H1 (cell line): ENCODE measurements around the gene SDF2. TPM values are rescaled to one million over a fixed set of nuclear protein-coding genes. Genes with fewer than 3 reads are reported as not detected.

Source experiments
- CTCF ChIA-PET: fragments of 300-600 bp; sonication (Branson Sonifier 250); formaldehyde crosslinking; loops from one replicate; lab custom pipeline; 2021; ENCODE audit not compliant: partially characterized antibody; lab: Charles Lee
- POLR2A ChIA-PET: fragments of 300-600 bp; sonication (Branson Sonifier 250); formaldehyde crosslinking; loops from one replicate; lab custom pipeline; 2021; ENCODE audit warnings: inconsistent platforms; ENCODE audit not compliant: partially characterized antibody; lab: Charles Lee
- DNase-seq, 2 experiments: peaks; one replicate each; pipeline versions ENCODE4 v3.0.0 to v3.0.0-alpha.2; 2010 to 2022; ENCODE audit warnings: low spot score in 2 of 2, low read depth in 1 of 2, mixed read lengths in 1 of 2
- FAIRE-seq: peaks from 2 replicates; lab custom pipeline; 2011; peaks lifted over from hg19 to GRCh38; lab: Jason Lieb, UNC
- H2AFZ ChIP-seq: 2 replicates; pipeline ENCODE4 v1.8.1; 2012; ENCODE audit warnings: low read length, inconsistent platforms
- H2AK5ac ChIP-seq: 2 replicates; pipeline ENCODE4 v1.6.1; 2013; ENCODE audit warnings: low read depth, low read length
- H2BK120ac ChIP-seq: replicated peaks from 2 replicates; pipeline ENCODE3; 2013; ENCODE audit warnings: low read depth, low read length, inconsistent platforms
- H2BK12ac ChIP-seq: 2 replicates; pipeline ENCODE4 v1.6.1; 2013; ENCODE audit warnings: low read depth, low read length
- H2BK15ac ChIP-seq: 2 replicates; pipeline ENCODE4 v1.6.1; 2013; ENCODE audit warnings: low read length
- H2BK20ac ChIP-seq: 2 replicates; pipeline ENCODE4 v1.6.1; 2013; ENCODE audit warnings: low read length
- H2BK5ac ChIP-seq: 2 replicates; pipeline ENCODE4 v1.6.1; 2013; ENCODE audit warnings: low read depth, low read length
- H3K14ac ChIP-seq: 2 replicates; pipeline ENCODE4 v1.6.1; 2013; ENCODE audit warnings: inconsistent platforms; ENCODE audit not compliant: insufficient read length
- H3K18ac ChIP-seq: 2 replicates; pipeline ENCODE4 v1.6.1; 2013; ENCODE audit warnings: low read length; ENCODE audit errors: extremely low read depth
- H3K23ac ChIP-seq: 2 replicates; pipeline ENCODE4 v1.6.1; 2013; ENCODE audit warnings: inconsistent platforms; ENCODE audit not compliant: insufficient read length
- H3K23me2 ChIP-seq: 2 replicates; pipeline ENCODE4 v1.6.1; 2013; ENCODE audit warnings: low read depth, low read length
- H3K27ac ChIP-seq: 2 replicates; pipeline ENCODE4 v1.6.1; 2011; ENCODE audit warnings: low read depth, low read length, inconsistent platforms
- H3K27me3 ChIP-seq, 4 experiments: replicated peaks in 1 of 4; 1 replicate in 1 of 4; 2 replicates in 3 of 4; pipeline versions ENCODE4 v1.6.1 to v1.8.1; 2011 to 2013; ENCODE audit warnings: low read length in 3 of 4, mild to moderate bottlenecking in 3 of 4, inconsistent platforms in 2 of 4, mixed read lengths in 2 of 4, moderate library complexity in 1 of 4; ENCODE audit not compliant: control insufficient read depth in 3 of 4, insufficient read depth in 3 of 4; ENCODE audit errors: extremely low read depth in 1 of 4
- H3K36me3 ChIP-seq, 4 experiments: 2 replicates each; pipeline versions ENCODE4 v1.6.1 to v1.8.1; 2011 to 2013; ENCODE audit warnings: mild to moderate bottlenecking in 4 of 4, low read length in 3 of 4, moderate library complexity in 2 of 4, control low read depth in 1 of 4, inconsistent platforms in 1 of 4; ENCODE audit not compliant: insufficient read depth in 4 of 4, control insufficient read depth in 2 of 4
- H3K4ac ChIP-seq: replicated peaks from 2 replicates; pipeline ENCODE3; 2013; ENCODE audit warnings: low read length, low read depth, mixed read lengths, inconsistent platforms; ENCODE audit not compliant: insufficient read length
- H3K4me1 ChIP-seq, 4 experiments: replicated peaks in 1 of 4; 1 replicate in 1 of 4; 2 replicates in 3 of 4; pipeline versions ENCODE4 v1.6.1 to v1.8.1; 2011 to 2013; ENCODE audit warnings: low read length in 3 of 4, inconsistent platforms in 2 of 4, mixed read lengths in 1 of 4; ENCODE audit not compliant: insufficient read depth in 4 of 4, control insufficient read depth in 3 of 4
- H3K4me2 ChIP-seq, 2 experiments: 2 replicates each; pipeline versions ENCODE4 v1.6.1 to v1.8.1; 2011 to 2013; ENCODE audit warnings: low read depth in 2 of 2, low read length in 2 of 2, control low read depth in 1 of 2, inconsistent platforms in 1 of 2, mild to moderate bottlenecking in 1 of 2; ENCODE audit not compliant: insufficient read depth in 1 of 2
- H3K4me3 ChIP-seq, 4 experiments: fragments of 200-600, 300-600 bp in 1 of 4; sonication (generic), shearing (Covaris generic), sonication (Bioruptor Twin) in 1 of 4; 2 replicates each; pipeline versions ENCODE4 v1.5.1 to v1.8.1; 2011 to 2016; ENCODE audit warnings: low read length in 4 of 4, low read depth in 3 of 4, control low read depth in 2 of 4, inconsistent platforms in 2 of 4, mild to moderate bottlenecking in 2 of 4, mixed read lengths in 1 of 4, moderate library complexity in 1 of 4; ENCODE audit not compliant: insufficient read depth in 2 of 4; ENCODE audit errors: extremely low read depth in 1 of 4
- H3K56ac ChIP-seq: replicated peaks from 2 replicates; pipeline ENCODE3; 2013; ENCODE audit warnings: low read depth, mild to moderate bottlenecking, mixed read lengths, low read length, inconsistent platforms; ENCODE audit not compliant: insufficient read length
- H3K79me1 ChIP-seq: 2 replicates; pipeline ENCODE4 v1.6.1; 2013; ENCODE audit warnings: low read depth, low read length, control low read depth
- H3K79me2 ChIP-seq, 2 experiments: 2 replicates each; pipeline versions ENCODE4 v1.6.1 to v1.8.1; 2012 to 2013; ENCODE audit warnings: low read length in 2 of 2, mild to moderate bottlenecking in 2 of 2, inconsistent platforms in 1 of 2; ENCODE audit not compliant: insufficient read depth in 2 of 2, control insufficient read depth in 1 of 2
- H3K9ac ChIP-seq, 4 experiments: replicated peaks in 1 of 4; 1 replicate in 1 of 4; 2 replicates in 3 of 4; pipeline versions ENCODE4 v1.6.1 to v1.8.1; 2011 to 2013; ENCODE audit warnings: low read depth in 3 of 4, low read length in 3 of 4, control low read depth in 2 of 4, mild to moderate bottlenecking in 2 of 4, moderate library complexity in 2 of 4, inconsistent platforms in 1 of 4; ENCODE audit errors: extremely low read depth in 1 of 4
- H3K9me3 ChIP-seq, 2 experiments: 2 replicates each; pipeline versions ENCODE4 v1.6.1 to v1.8.1; 2012 to 2013; ENCODE audit warnings: mild to moderate bottlenecking in 2 of 2, moderate library complexity in 2 of 2, control low read depth in 1 of 2, inconsistent platforms in 1 of 2, low read depth in 1 of 2, low read length in 1 of 2, mixed read lengths in 1 of 2; ENCODE audit not compliant: insufficient read depth in 2 of 2
- H4K20me1 ChIP-seq, 2 experiments: replicated peaks in 1 of 2; 2 replicates each; pipeline versions ENCODE3 to v1.8.1; 2011 to 2013; ENCODE audit warnings: inconsistent platforms in 2 of 2, low read length in 2 of 2, mild to moderate bottlenecking in 1 of 2; ENCODE audit not compliant: insufficient read depth in 2 of 2, control insufficient read depth in 1 of 2
- H4K5ac ChIP-seq: 2 replicates; pipeline ENCODE4 v1.6.1; 2013; ENCODE audit warnings: low read length, low read depth, mixed read lengths, inconsistent platforms; ENCODE audit not compliant: insufficient read length
- H4K8ac ChIP-seq: 2 replicates; pipeline ENCODE4 v1.8.0; 2013; ENCODE audit warnings: mild to moderate bottlenecking, moderate library complexity, low read length, inconsistent platforms; ENCODE audit not compliant: insufficient read depth; ENCODE audit errors: extremely low read depth
- H4K91ac ChIP-seq: replicated peaks from 2 replicates; pipeline ENCODE3; 2013; ENCODE audit warnings: low read length, mixed read lengths, inconsistent platforms; ENCODE audit not compliant: insufficient read length
- BACH1 ChIP-seq: IDR thresholded peaks from 2 replicates; pipeline ENCODE4 v1.6.1; 2012; ENCODE audit warnings: low read length, improper control_type of control experiment
- GTF2F1 ChIP-seq: IDR thresholded peaks from 2 replicates; pipeline ENCODE4 v1.6.1; 2012; ENCODE audit warnings: low read depth, low read length, improper control_type of control experiment, borderline replicate concordance
- JUND ChIP-seq: IDR thresholded peaks from 2 replicates; pipeline ENCODE4 v1.6.1; 2011; ENCODE audit warnings: mild to moderate bottlenecking, improper control_type of control experiment, low read length
- NANOG ChIP-seq: IDR thresholded peaks from 2 replicates; pipeline ENCODE4 v1.6.1; 2011; ENCODE audit warnings: low read length, low read depth, mild to moderate bottlenecking, inconsistent platforms; ENCODE audit not compliant: insufficient read depth, poor library complexity, severe bottlenecking
- POU5F1 ChIP-seq: IDR thresholded peaks from 2 replicates; pipeline ENCODE4 v1.6.1; 2011; ENCODE audit warnings: low read depth, mild to moderate bottlenecking, low read length, moderate library complexity
- SAP30 ChIP-seq: fragments of 300-600 bp; sonication (generic); IDR thresholded peaks from 2 replicates; pipeline ENCODE4 v1.7.1; 2012; ENCODE audit warnings: low read length, moderate library complexity, mild to moderate bottlenecking, inconsistent platforms; ENCODE audit not compliant: insufficient read depth, insufficient replicate concordance
- SIN3A ChIP-seq, 2 experiments: IDR thresholded peaks in 1 of 2; conservative IDR thresholded peaks in 1 of 2; 2 replicates each; pipeline ENCODE4 v1.6.1; 2011 to 2012; ENCODE audit warnings: low read length in 2 of 2, improper control_type of control experiment in 1 of 2, low read depth in 1 of 2, mild to moderate bottlenecking in 1 of 2
- SP2 ChIP-seq: IDR thresholded peaks from 2 replicates; pipeline ENCODE4 v1.6.1; 2012; ENCODE audit warnings: mild to moderate bottlenecking, low read length, inconsistent platforms
- TAF7 ChIP-seq: optimal IDR thresholded peaks from 2 replicates; pipeline ENCODE3; 2011; ENCODE audit warnings: low read depth, mild to moderate bottlenecking, inconsistent platforms, low read length, moderate library complexity, borderline replicate concordance
- TCF12 ChIP-seq: IDR thresholded peaks from 2 replicates; pipeline ENCODE4 v1.6.1; 2011; ENCODE audit warnings: low read depth, mild to moderate bottlenecking, low read length
- USF2 ChIP-seq: IDR thresholded peaks from 2 replicates; pipeline ENCODE4 v1.6.1; 2011; ENCODE audit warnings: low read length, improper control_type of control experiment
- WGBS, 2 experiments: shearing (Covaris generic) in 1 of 2; methylation state at CpG; one replicate each; pipeline versions ENCODE4 v1.1.6 to v1.1.7; 2013 to 2015; ENCODE audit warnings: low lambda C conversion rate in 2 of 2, mixed read lengths in 2 of 2, inconsistent platforms in 1 of 2, low coverage in 1 of 2, missing lambda C conversion rate in 1 of 2; ENCODE audit not compliant: insufficient replicate concordance in 2 of 2, insufficient coverage in 1 of 2, insufficient read length in 1 of 2; ENCODE audit errors: extremely low coverage in 1 of 2, missing lambda C conversion rate in 1 of 2; 5-methylcytosine and 5-hydroxymethylcytosine counted together
- polyA plus RNA-seq, 7 experiments: library from polyadenylated mRNA; depleted of rRNA in 3 of 7; stranded (reverse) in 5 of 7; unstranded in 2 of 7; fragments of >200 nt in 5 of 7; fragments of 200-250 nt in 2 of 7; gene quantifications; 1 replicate in 5 of 7; 2 replicates in 1 of 7; 4 replicates in 1 of 7; pipeline versions ENCODE4 v1.2.1 to v1.2.3, GENCODE V29; 2011 to 2013; ENCODE audit warnings: missing spikeins in 2 of 7, mixed read lengths in 2 of 7
- total RNA-seq: library from RNA; stranded (reverse); fragmentation: NEBNext Ultra II Directional; extraction: Animal tissue kit (Norgen Biotek cat#: 25700); gene quantifications from 2 replicates; pipeline ENCODE4 v1.2.1, GENCODE V29; 2021

Gene SDF2
- total and polyA plus RNA-seq, 2 of the 8 experiments (the other 6 are each of a cell fraction or from before 2014, with no cell fraction given), result 44.8 to 65.4 TPM

DNA sequence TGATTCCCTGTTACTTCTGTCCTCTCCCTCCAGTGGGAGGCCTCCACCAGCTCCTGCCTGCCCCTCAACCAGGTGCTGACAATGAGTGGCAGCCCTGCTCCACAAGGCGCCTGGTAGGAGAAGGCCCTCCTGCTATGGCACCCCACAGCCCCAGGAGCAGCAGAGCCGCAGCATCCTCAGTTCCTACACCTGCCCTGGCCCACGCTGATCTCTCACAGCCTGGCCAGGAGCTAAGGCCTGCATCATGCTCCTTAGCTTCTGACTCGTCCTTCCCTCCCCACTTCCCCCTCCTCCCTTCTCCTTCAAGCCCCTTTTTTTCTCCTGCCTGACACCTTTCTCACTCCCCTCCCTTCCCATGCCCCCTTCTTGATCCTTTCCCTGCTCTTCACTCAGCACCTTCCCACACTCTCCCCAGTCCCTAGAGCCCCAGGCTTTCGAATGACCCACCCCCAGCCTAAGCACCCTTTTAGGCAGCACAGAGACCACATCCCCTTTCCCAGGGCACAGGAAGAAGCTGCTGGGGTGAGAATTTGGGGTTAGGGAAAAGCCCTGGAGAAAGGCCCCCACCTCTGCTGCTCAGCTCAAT, 43.5 kb upstream of the SDF2 start:
- no peak overlapping the region for H4K8ac ChIP-seq
- H3K79me1 ChIP-seq, result peaks cover 3% of the 10 kb centered on the region; the same call in 1 of the 2 replicates
- H4K20me1 ChIP-seq, result peaks cover 9 to 17% of the 10 kb centered on the region in 2 experiments
- H3K4ac ChIP-seq, result no peak overlapping the region
- H4K91ac ChIP-seq, result no peak overlapping the region
- H3K14ac ChIP-seq, result no peak overlapping the region
- no peaks in the 10 kb centered on the region for H3K23me2 ChIP-seq
- ChIA-PET POLR2A (interaction anchor here (0.5 to 4.8 kb wide), 22 partner anchors 11 to 186 kb away, joined by 3 to 47 read pairs (median 4); partner anchors contain the start of genes BLTP2, RPL23A, SDF2 and SUPT6H), CTCF (interaction anchor here (0.6 to 1.7 kb wide), 4 partner anchors 14 to 58 kb away, joined by 3 to 5 read pairs (median 4); no protein-coding TSS in a partner anchor)
- H3K36me3 ChIP-seq, result peaks cover 12 to 31% (median 26%) of the 10 kb centered on the region in 4 experiments
- no peak overlapping the region for H3K27ac ChIP-seq
- no peaks in the 10 kb centered on the region for H3K27me3 ChIP-seq
- peaks cover 0 to 12% of the 10 kb centered on the region in 2 experiments; a peak in 2 of 4 replicates for H3K79me2 ChIP-seq
- WGBS, 2 experiments, result 82% methylated on average over 5 of the region's 5 CpGs; no CpG with 5 or more reads in 1 of the 2 experiments
- no peak overlapping the region; the same call in 1 of the 2 replicates for H2BK5ac ChIP-seq
- no peak overlapping the region for H2BK15ac ChIP-seq
- no peaks in the 10 kb centered on the region for H3K9me3 ChIP-seq
- DNase-seq, result no peak
- H2BK20ac ChIP-seq, result no peak overlapping the region
- peaks cover 0 to 11% (median 6%) of the 10 kb centered on the region in 4 experiments; a peak in 4 of 7 replicates for H3K4me1 ChIP-seq
- no peak overlapping the region for H2AK5ac ChIP-seq
- FAIRE-seq, result no peak
- no peak overlapping the region for H2BK12ac ChIP-seq
- H2BK120ac ChIP-seq, result no peak overlapping the region
- H4K5ac ChIP-seq, result no peak overlapping the region
- no peak overlapping the region for H3K4me3 ChIP-seq
- no peak overlapping the region for H3K56ac ChIP-seq
- no peak overlapping the region for H3K18ac ChIP-seq
- no peak overlapping the region for H3K9ac ChIP-seq
- no peak overlapping the region for H3K4me2 ChIP-seq
- H2AFZ ChIP-seq, result no peak overlapping the region
- H3K23ac ChIP-seq, result no peak overlapping the region
- no peak for TF ChIP-seq POU5F1
- no peak for TF ChIP-seq JUND
- no peak for TF ChIP-seq SP2
- no peak for TF ChIP-seq NANOG
- TF ChIP-seq USF2, result no peak
- TF ChIP-seq TCF12, result no peak
- TF ChIP-seq BACH1, result no peak
- TF ChIP-seq GTF2F1, result no peak
- no peak for TF ChIP-seq SIN3A (conservative IDR thresholded peaks at IDR 0.05 in 1 of 2, IDR thresholded peaks at IDR 0.05 in 1 of 2; ENCODE audit: low read depth in 1 of 2, low read length in 2 of 2)
- no peak for TF ChIP-seq SAP30
- TF ChIP-seq TAF7, result no peak
